Measurements from ENCODE around the gene TBC1D1.

DNA sequence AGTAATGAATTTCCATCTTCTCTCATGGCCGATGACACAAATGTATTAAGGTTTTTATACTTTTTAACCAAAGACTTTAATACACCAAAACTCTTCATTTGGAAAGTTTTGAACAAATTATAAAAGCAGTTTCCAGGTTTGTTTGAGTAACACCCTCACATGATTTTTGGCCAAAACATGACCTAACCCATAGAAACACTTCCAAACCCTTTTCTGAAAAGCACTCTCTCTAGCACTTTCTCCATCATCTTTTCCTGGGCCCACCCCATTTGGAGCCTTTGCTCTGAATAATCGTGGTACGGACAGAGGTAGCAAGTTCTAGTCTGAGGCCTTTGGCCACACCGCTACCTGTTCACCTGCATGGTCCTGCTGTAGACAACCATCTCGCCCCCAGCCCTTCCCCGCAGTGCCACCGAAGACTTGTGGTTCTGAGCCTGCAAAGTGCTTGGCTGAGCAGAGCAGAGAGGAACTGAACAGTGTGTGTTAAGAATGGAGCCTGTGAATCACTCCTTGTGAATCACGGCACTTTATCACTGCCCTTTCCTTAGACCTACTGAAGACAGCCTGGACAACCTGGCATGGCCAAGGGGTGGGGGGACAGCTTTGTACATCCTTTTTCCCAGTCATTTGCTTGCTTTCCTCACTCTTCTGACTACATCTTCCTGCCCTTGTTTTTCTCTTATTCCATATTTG is 251.1 kb downstream of the TBC1D1 start:
- TF ChIP-seq, protein P1, sequence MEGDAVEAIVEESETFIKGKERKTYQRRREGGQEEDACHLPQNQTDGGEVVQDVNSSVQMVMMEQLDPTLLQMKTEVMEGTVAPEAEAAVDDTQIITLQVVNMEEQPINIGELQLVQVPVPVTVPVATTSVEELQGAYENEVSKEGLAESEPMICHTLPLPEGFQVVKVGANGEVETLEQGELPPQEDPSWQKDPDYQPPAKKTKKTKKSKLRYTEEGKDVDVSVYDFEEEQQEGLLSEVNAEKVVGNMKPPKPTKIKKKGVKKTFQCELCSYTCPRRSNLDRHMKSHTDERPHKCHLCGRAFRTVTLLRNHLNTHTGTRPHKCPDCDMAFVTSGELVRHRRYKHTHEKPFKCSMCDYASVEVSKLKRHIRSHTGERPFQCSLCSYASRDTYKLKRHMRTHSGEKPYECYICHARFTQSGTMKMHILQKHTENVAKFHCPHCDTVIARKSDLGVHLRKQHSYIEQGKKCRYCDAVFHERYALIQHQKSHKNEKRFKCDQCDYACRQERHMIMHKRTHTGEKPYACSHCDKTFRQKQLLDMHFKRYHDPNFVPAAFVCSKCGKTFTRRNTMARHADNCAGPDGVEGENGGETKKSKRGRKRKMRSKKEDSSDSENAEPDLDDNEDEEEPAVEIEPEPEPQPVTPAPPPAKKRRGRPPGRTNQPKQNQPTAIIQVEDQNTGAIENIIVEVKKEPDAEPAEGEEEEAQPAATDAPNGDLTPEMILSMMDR (IDR thresholded peaks at IDR 0.05; ENCODE audit: low read length) = no peak
- TF ChIP-seq EZH2 (optimal IDR thresholded peaks at IDR 0.05; ENCODE audit: low read depth, low read length) = no peak
- TF ChIP-seq EZH2phosphoT487 (IDR thresholded peaks at IDR 0.05; ENCODE audit: low read length) = no peak

Data from MM.1S (cell line).